ENCODE results near the gene RAB34.
A peak's percentile ranks its signal among the peaks of the same experiment; 100 is the strongest.

RAB34 gene

GRCh38 chr17:28720247-28720996, 2.8 kb upstream of the RAB34 start:
- no peaks in the 10 kb centered on the region for H3K9me3 ChIP-seq (ENCODE audit: control insufficient read depth in 1 of 2, low read length in 2 of 2)
- H3K27me3 ChIP-seq (ENCODE audit: control insufficient read depth in 1 of 2, insufficient read depth in 2 of 2, low read length in 2 of 2): no peaks in the 10 kb centered on the region
- H3K27ac ChIP-seq (ENCODE audit: low read depth, low read length): peak overlapping the region; percentile 60
- peaks cover 13 to 32% of the 10 kb centered on the region in 2 donors for H3K36me3 ChIP-seq (ENCODE audit: control insufficient read depth in 1 of 2, insufficient read depth in 2 of 2, low read length in 2 of 2)
- H3K9ac ChIP-seq (ENCODE audit: low read depth in 1 of 2, low read length in 2 of 2): peak overlapping the region; percentile 75 to 95
- peak overlapping the region; percentile 95 to 98 for H3K4me3 ChIP-seq (ENCODE audit: low read depth in 1 of 2, low read length in 2 of 2)
- peaks cover 40 to 58% of the 10 kb centered on the region in 2 donors for H3K4me1 ChIP-seq (ENCODE audit: control insufficient read depth in 1 of 2, insufficient read depth in 2 of 2, low read length in 2 of 2)

GRCh38 chr17:28719021-28719433, 1.4 kb upstream of the RAB34 start:
- H3K9ac ChIP-seq (ENCODE audit: low read depth in 1 of 2, low read length in 2 of 2): peak overlapping the region; percentile 35 to 68
- peak overlapping the region; percentile 95 to 98 for H3K4me3 ChIP-seq (ENCODE audit: low read depth in 1 of 2, low read length in 2 of 2)
- peaks cover 6 to 30% of the 10 kb centered on the region in 2 donors for H3K36me3 ChIP-seq (ENCODE audit: control insufficient read depth in 1 of 2, insufficient read depth in 2 of 2, low read length in 2 of 2)
- H3K9me3 ChIP-seq (ENCODE audit: control insufficient read depth in 1 of 2, low read length in 2 of 2): no peaks in the 10 kb centered on the region
- H3K27ac ChIP-seq (ENCODE audit: low read depth, low read length): peak overlapping the region; percentile 82
- no peaks in the 10 kb centered on the region for H3K27me3 ChIP-seq (ENCODE audit: control insufficient read depth in 1 of 2, insufficient read depth in 2 of 2, low read length in 2 of 2)
- peaks cover 34 to 50% of the 10 kb centered on the region in 2 donors for H3K4me1 ChIP-seq (ENCODE audit: control insufficient read depth in 1 of 2, insufficient read depth in 2 of 2, low read length in 2 of 2)

GRCh38 chr17:28718333-28719020, 809 bp upstream of the RAB34 start:
- Histone ChIP-seq H3K9me3 (ENCODE audit: control insufficient read depth in 1 of 2, low read length in 2 of 2) (no peaks in the 10 kb centered on the region), H3K4me1 (ENCODE audit: control insufficient read depth in 1 of 2, insufficient read depth in 2 of 2, low read length in 2 of 2) (peaks cover 34 to 50% of the 10 kb centered on the region in 2 donors), H3K9ac (ENCODE audit: low read depth in 1 of 2, low read length in 2 of 2) (peak overlapping the region; percentile 30 to 38), H3K27me3 (ENCODE audit: control insufficient read depth in 1 of 2, insufficient read depth in 2 of 2, low read length in 2 of 2) (no peaks in the 10 kb centered on the region), H3K36me3 (ENCODE audit: control insufficient read depth in 1 of 2, insufficient read depth in 2 of 2, low read length in 2 of 2) (peaks cover 6 to 25% of the 10 kb centered on the region in 2 donors), H3K27ac (ENCODE audit: low read depth, low read length) (peak overlapping the region; percentile 59), H3K4me3 (ENCODE audit: low read depth in 1 of 2, low read length in 2 of 2) (peak overlapping the region; percentile 36 to 98)

- peak overlapping the region; percentile 43 to 57 for H3K4me3 ChIP-seq (ENCODE audit: low read depth in 1 of 2, low read length in 2 of 2)
Observed at GRCh38 chr17:28716740-28717577, 709 bp downstream of the RAB34 start.

GRCh38 chr17:28715217-28715616, 2.5 kb downstream of the RAB34 start:
- H3K4me3 ChIP-seq (ENCODE audit: low read depth in 1 of 2, low read length in 2 of 2): no peak overlapping the region
- H3K27me3 ChIP-seq (ENCODE audit: control insufficient read depth in 1 of 2, insufficient read depth in 2 of 2, low read length in 2 of 2): no peaks in the 10 kb centered on the region
- no peak overlapping the region for H3K27ac ChIP-seq (ENCODE audit: low read depth, low read length)
- no peak overlapping the region for H3K9ac ChIP-seq (ENCODE audit: low read depth in 1 of 2, low read length in 2 of 2)
- H3K4me1 ChIP-seq (ENCODE audit: control insufficient read depth in 1 of 2, insufficient read depth in 2 of 2, low read length in 2 of 2): peaks cover 16 to 29% of the 10 kb centered on the region in 2 donors
- H3K9me3 ChIP-seq (ENCODE audit: control insufficient read depth in 1 of 2, low read length in 2 of 2): no peaks in the 10 kb centered on the region
- peaks cover 0 to 8% of the 10 kb centered on the region in 2 donors for H3K36me3 ChIP-seq (ENCODE audit: control insufficient read depth in 1 of 2, insufficient read depth in 2 of 2, low read length in 2 of 2)

More at GRCh38 chr17:28716740-28717577, 709 bp downstream of the RAB34 start:
- Histone ChIP-seq H3K9me3 (ENCODE audit: control insufficient read depth in 1 of 2, low read length in 2 of 2) (no peaks in the 10 kb centered on the region), H3K27ac (ENCODE audit: low read depth, low read length) (peak overlapping the region; percentile 59), H3K27me3 (ENCODE audit: control insufficient read depth in 1 of 2, insufficient read depth in 2 of 2, low read length in 2 of 2) (no peaks in the 10 kb centered on the region), H3K9ac (ENCODE audit: low read depth in 1 of 2, low read length in 2 of 2) (peak overlapping the region; percentile 10 to 58), H3K4me1 (ENCODE audit: control insufficient read depth in 1 of 2, insufficient read depth in 2 of 2, low read length in 2 of 2) (peaks cover 25 to 41% of the 10 kb centered on the region in 2 donors), H3K36me3 (ENCODE audit: control insufficient read depth in 1 of 2, insufficient read depth in 2 of 2, low read length in 2 of 2) (peaks cover 0 to 12% of the 10 kb centered on the region in 2 donors)

- no peak overlapping the region for H3K4me3 ChIP-seq (ENCODE audit: low read depth in 1 of 2, low read length in 2 of 2)
- H3K27me3 ChIP-seq (ENCODE audit: control insufficient read depth in 1 of 2, insufficient read depth in 2 of 2, low read length in 2 of 2): no peaks in the 10 kb centered on the region
- peaks cover 0 to 8% of the 10 kb centered on the region in 2 donors for H3K36me3 ChIP-seq (ENCODE audit: control insufficient read depth in 1 of 2, insufficient read depth in 2 of 2, low read length in 2 of 2)
- peaks cover 20 to 33% of the 10 kb centered on the region in 2 donors for H3K4me1 ChIP-seq (ENCODE audit: control insufficient read depth in 1 of 2, insufficient read depth in 2 of 2, low read length in 2 of 2)
- no peaks in the 10 kb centered on the region for H3K9me3 ChIP-seq (ENCODE audit: control insufficient read depth in 1 of 2, low read length in 2 of 2)
- no peak overlapping the region for H3K9ac ChIP-seq (ENCODE audit: low read depth in 1 of 2, low read length in 2 of 2)
- no peak overlapping the region for H3K27ac ChIP-seq (ENCODE audit: low read depth, low read length)
Observed at GRCh38 chr17:28714281-28714680, 3.4 kb downstream of the RAB34 start.

- Histone ChIP-seq H3K9me3 (ENCODE audit: control insufficient read depth in 1 of 2, low read length in 2 of 2) (no peaks in the 10 kb centered on the region), H3K9ac (ENCODE audit: low read depth in 1 of 2, low read length in 2 of 2) (peak overlapping the region in 1 of 2 donors; percentile 25), H3K36me3 (ENCODE audit: control insufficient read depth in 1 of 2, insufficient read depth in 2 of 2, low read length in 2 of 2) (peaks cover 0 to 8% of the 10 kb centered on the region in 2 donors), H3K4me1 (ENCODE audit: control insufficient read depth in 1 of 2, insufficient read depth in 2 of 2, low read length in 2 of 2) (peaks cover 11 to 23% of the 10 kb centered on the region in 2 donors), H3K27me3 (ENCODE audit: control insufficient read depth in 1 of 2, insufficient read depth in 2 of 2, low read length in 2 of 2) (no peaks in the 10 kb centered on the region), H3K27ac (ENCODE audit: low read depth, low read length) (no peak overlapping the region), H3K4me3 (ENCODE audit: low read depth in 1 of 2, low read length in 2 of 2) (no peak overlapping the region)
Observed at GRCh38 chr17:28712705-28713415, 4.8 kb downstream of the RAB34 start.

- H3K4me1 ChIP-seq (ENCODE audit: control insufficient read depth in 1 of 2, insufficient read depth in 2 of 2, low read length in 2 of 2): peaks cover 11 to 23% of the 10 kb centered on the region in 2 donors
- peak overlapping the region; percentile 50 to 77 for H3K9ac ChIP-seq (ENCODE audit: low read depth in 1 of 2, low read length in 2 of 2)
- H3K27me3 ChIP-seq (ENCODE audit: control insufficient read depth in 1 of 2, insufficient read depth in 2 of 2, low read length in 2 of 2): no peaks in the 10 kb centered on the region
- peaks cover 0 to 8% of the 10 kb centered on the region in 2 donors for H3K36me3 ChIP-seq (ENCODE audit: control insufficient read depth in 1 of 2, insufficient read depth in 2 of 2, low read length in 2 of 2)
- no peak overlapping the region for H3K27ac ChIP-seq (ENCODE audit: low read depth, low read length)
- H3K9me3 ChIP-seq (ENCODE audit: control insufficient read depth in 1 of 2, low read length in 2 of 2): no peaks in the 10 kb centered on the region
- H3K4me3 ChIP-seq (ENCODE audit: low read depth in 1 of 2, low read length in 2 of 2): peak overlapping the region; percentile 64 to 69
Observed at GRCh38 chr17:28712032-28712704, 5.5 kb downstream of the RAB34 start.

GRCh38 chr17:28711723-28712031, 6.0 kb downstream of the RAB34 start, which contains the start of gene PROCA1:
TSS of gene PROCA1 (minus strand) at chr17:28711888. CDS start at chr17:28711660, 228 bp downstream.
- Histone ChIP-seq H3K9me3 (ENCODE audit: control insufficient read depth in 1 of 2, low read length in 2 of 2) (no peaks in the 10 kb centered on the region), H3K27ac (ENCODE audit: low read depth, low read length) (peak within 1 kb of the TSS; percentile 84), H3K4me3 (ENCODE audit: low read depth in 1 of 2, low read length in 2 of 2) (peak within 1 kb of the TSS; percentile 64 to 69), H3K9ac (ENCODE audit: low read depth in 1 of 2, low read length in 2 of 2) (peak within 1 kb of the TSS; percentile 50 to 83), H3K4me1 (ENCODE audit: control insufficient read depth in 1 of 2, insufficient read depth in 2 of 2, low read length in 2 of 2) (peaks cover 9 to 22% of the 10 kb centered on the region in 2 donors), H3K27me3 (ENCODE audit: control insufficient read depth in 1 of 2, insufficient read depth in 2 of 2, low read length in 2 of 2) (no peaks in the 10 kb centered on the region), H3K36me3 (ENCODE audit: control insufficient read depth in 1 of 2, insufficient read depth in 2 of 2, low read length in 2 of 2) (peaks cover 0 to 8% of the 10 kb centered on the region in 2 donors)
